HG03575 (cell line): ENCODE measurements around the gene KPNA5.
A peak's percentile ranks its signal among the peaks of the same experiment; 100 is the strongest.
"Not testable (repeated sequence)": the region's sequence is repeated elsewhere in the genome, so short reads cannot be mapped to it uniquely, and the experiment has no call there.

Experiments
- ATAC-seq: cut with Tn5 transposase; IDR thresholded peaks from one replicate; pipeline ENCODE4 v1.9.1; 2021; ENCODE audit not compliant: unreplicated experiment, insufficient number of reproducible peaks, low FRiP score; ENCODE audit errors: extremely low read depth

The KPNA5 gene

GRCh38 chr6:116680880-116681672, at the start of gene KPNA5:
KPNA5 (plus strand) TSS chr6:116681211; CDS start chr6:116681335, 124 bp downstream.
- ATAC-seq: peak; percentile 83

GRCh38 chr6:116631379-116631990, 49.5 kb upstream of the KPNA5 start:
- no peak for ATAC-seq

- no peak for ATAC-seq
Measured at GRCh38 chr6:116633685-116634084, 47.3 kb upstream of the KPNA5 start.

GRCh38 chr6:116648156-116648555, 32.9 kb upstream of the KPNA5 start:
- ATAC-seq: no peak

- no peak for ATAC-seq
Measured at GRCh38 chr6:116649129-116649528, 31.9 kb upstream of the KPNA5 start.

GRCh38 chr6:116651916-116652315, 29.1 kb upstream of the KPNA5 start:
- no peak for ATAC-seq

GRCh38 chr6:116661594-116661993, 19.4 kb upstream of the KPNA5 start:
- ATAC-seq: no peak

- ATAC-seq: no peak
Measured at GRCh38 chr6:116662202-116662601, 18.8 kb upstream of the KPNA5 start.

- ATAC-seq: no peak
Measured at GRCh38 chr6:116663308-116663707, 17.7 kb upstream of the KPNA5 start.

GRCh38 chr6:116664169-116664568, 16.8 kb upstream of the KPNA5 start:
- not testable (repeated sequence) for ATAC-seq

GRCh38 chr6:116665464-116665863, 15.5 kb upstream of the KPNA5 start:
- no peak for ATAC-seq

GRCh38 chr6:116666869-116667268, 14.1 kb upstream of the KPNA5 start:
- ATAC-seq: peak; percentile 25

GRCh38 chr6:116667623-116668022, 13.4 kb upstream of the KPNA5 start:
- ATAC-seq: no peak

- ATAC-seq: no peak
Measured at GRCh38 chr6:116672306-116672705, 8.7 kb upstream of the KPNA5 start.

- ATAC-seq: no peak
Measured at GRCh38 chr6:116676021-116676420, 5.0 kb upstream of the KPNA5 start.

GRCh38 chr6:116682334-116682712, 1.3 kb downstream of the KPNA5 start:
- no peak for ATAC-seq

- ATAC-seq: no peak
Measured at GRCh38 chr6:116685437-116685993, 4.5 kb downstream of the KPNA5 start.

GRCh38 chr6:116686475-116687101, 5.6 kb downstream of the KPNA5 start:
- ATAC-seq: not testable (repeated sequence)

GRCh38 chr6:116691154-116691553, 10.1 kb downstream of the KPNA5 start:
- no peak for ATAC-seq

- not testable (repeated sequence) for ATAC-seq
Measured at GRCh38 chr6:116692873-116693272, 11.9 kb downstream of the KPNA5 start.
